ENCODE results near the gene RNF225. TPM values are rescaled to one million over a fixed set of nuclear protein-coding genes. Genes with fewer than 3 reads are reported as not detected.

The RNF225 gene
- total and polyA plus RNA-seq, 9 of the 15 experiments (the other 6 are each of a cell fraction or from before 2014, with no cell fraction given), result 0.33 TPM; not detected in 8

DNA sequence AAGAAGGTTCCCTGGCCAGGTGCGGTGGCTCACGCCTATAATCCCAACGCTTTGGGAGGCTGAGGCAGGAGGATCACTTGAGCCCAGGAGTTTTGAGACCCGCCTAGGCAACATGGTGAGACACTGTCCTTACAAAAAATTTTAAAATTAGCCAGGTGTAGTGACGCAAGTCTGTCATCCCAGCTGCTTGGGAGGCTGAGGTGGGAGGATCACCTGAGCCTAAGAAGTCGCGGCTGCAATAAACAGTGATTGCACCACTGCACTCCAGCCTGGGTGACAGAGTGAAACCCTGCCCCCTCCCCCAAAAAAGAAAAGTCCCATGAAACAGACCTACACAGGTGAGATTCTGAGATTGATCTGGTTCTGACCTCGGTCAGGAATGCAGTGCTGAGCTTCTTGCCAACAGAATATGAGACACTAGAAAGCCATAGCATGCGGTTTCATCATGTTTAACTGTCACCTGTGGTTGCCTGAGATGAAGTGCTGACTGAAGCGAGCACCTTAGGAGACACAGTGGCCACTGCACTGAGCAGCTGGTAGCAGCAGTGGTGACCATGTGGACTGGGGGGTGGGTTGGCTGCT, 40.1 kb upstream of the RNF225 start:
- ATAC-seq (no peak), DNase-seq (ENCODE audit: extremely low read depth in 1 of 4, low spot score in 3 of 4) (no peak), FAIRE-seq (no peak)
- Histone ChIP-seq H3K27ac (ENCODE audit: extremely low read depth, low read depth, low read length) (no peak overlapping the region), H3K36me3 (ENCODE audit: control insufficient read depth, insufficient read depth, low read length) (no peaks in the 10 kb centered on the region), H3K27me3 (ENCODE audit: control insufficient read depth in 2 of 2, insufficient read depth in 2 of 2, low read length in 2 of 2) (no peaks in the 10 kb centered on the region), H3K4me3 (no peak overlapping the region), H2AFZ (ENCODE audit: low read depth, low read length) (no peak overlapping the region), H3K9me1 (ENCODE audit: control insufficient read depth, insufficient read depth, low read length) (no peaks in the 10 kb centered on the region), H3K9me3 (replicated peaks; ENCODE audit: control insufficient read depth, insufficient read depth, low read depth, low read length) (no peaks in the 10 kb centered on the region), H4K20me1 (replicated peaks; ENCODE audit: control insufficient read depth, insufficient read depth, low read length) (no peaks in the 10 kb centered on the region), H3K79me2 (ENCODE audit: control insufficient read depth, insufficient read depth, low read length) (no peaks in the 10 kb centered on the region), H3K4me2 (ENCODE audit: insufficient read depth, low read length) (no peak overlapping the region), H3K9ac (ENCODE audit: insufficient read depth in 1 of 2, low read depth in 2 of 2, low read length in 2 of 2) (no peak overlapping the region), H3K4me1 (replicated peaks in 1 of 2; ENCODE audit: control insufficient read depth in 2 of 2, insufficient read depth in 2 of 2, low read length in 2 of 2) (peaks cover 0 to 24% of the 10 kb centered on the region in 2 experiments; a peak in 2 of 5 replicates)
- in situ Hi-C loops (cut with MboI), result no loop called here
- ChIA-PET POLR2A (no interaction called here), CTCF (ENCODE audit: low intra/inter-chr PET ratio) (no interaction called here)
- TF ChIP-seq TARDBP (IDR thresholded peaks at IDR 0.05) (no peak), MTA1 (IDR thresholded peaks at IDR 0.05; ENCODE audit: borderline replicate concordance) (no peak), LCOR (CRISPR knock-in tag; IDR thresholded peaks at IDR 0.05) (no peak), RHOXF2B (CRISPR knock-in tag; conservative IDR thresholded peaks at IDR 0.05) (no peak), HMG20B (CRISPR knock-in tag; IDR thresholded peaks at IDR 0.05) (no peak), NCOA6 (IDR thresholded peaks at IDR 0.05) (no peak), ZNF224 (CRISPR knock-in tag; IDR thresholded peaks at IDR 0.05) (no peak), KAT2B (IDR thresholded peaks at IDR 0.05; ENCODE audit: low read depth, low read length) (no peak), FOSL1 (tag; conservative IDR thresholded peaks at IDR 0.05) (no peak)
- TF ChIP-seq, protein P1, sequence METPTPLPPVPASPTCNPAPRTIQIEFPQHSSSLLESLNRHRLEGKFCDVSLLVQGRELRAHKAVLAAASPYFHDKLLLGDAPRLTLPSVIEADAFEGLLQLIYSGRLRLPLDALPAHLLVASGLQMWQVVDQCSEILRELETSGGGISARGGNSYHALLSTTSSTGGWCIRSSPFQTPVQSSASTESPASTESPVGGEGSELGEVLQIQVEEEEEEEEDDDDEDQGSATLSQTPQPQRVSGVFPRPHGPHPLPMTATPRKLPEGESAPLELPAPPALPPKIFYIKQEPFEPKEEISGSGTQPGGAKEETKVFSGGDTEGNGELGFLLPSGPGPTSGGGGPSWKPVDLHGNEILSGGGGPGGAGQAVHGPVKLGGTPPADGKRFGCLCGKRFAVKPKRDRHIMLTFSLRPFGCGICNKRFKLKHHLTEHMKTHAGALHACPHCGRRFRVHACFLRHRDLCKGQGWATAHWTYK (CRISPR knock-in tag; IDR thresholded peaks at IDR 0.05), result no peak
- TF ChIP-seq, protein P2, sequence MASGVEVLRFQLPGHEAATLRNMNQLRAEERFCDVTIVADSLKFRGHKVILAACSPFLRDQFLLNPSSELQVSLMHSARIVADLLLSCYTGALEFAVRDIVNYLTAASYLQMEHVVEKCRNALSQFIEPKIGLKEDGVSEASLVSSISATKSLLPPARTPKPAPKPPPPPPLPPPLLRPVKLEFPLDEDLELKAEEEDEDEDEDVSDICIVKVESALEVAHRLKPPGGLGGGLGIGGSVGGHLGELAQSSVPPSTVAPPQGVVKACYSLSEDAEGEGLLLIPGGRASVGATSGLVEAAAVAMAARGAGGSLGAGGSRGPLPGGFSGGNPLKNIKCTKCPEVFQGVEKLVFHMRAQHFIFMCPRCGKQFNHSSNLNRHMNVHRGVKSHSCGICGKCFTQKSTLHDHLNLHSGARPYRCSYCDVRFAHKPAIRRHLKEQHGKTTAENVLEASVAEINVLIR (CRISPR knock-in tag; IDR thresholded peaks at IDR 0.05), result no peak
- 53% methylated on average over 9 of the region's 10 CpGs for whole genome bisulfite sequencing (ENCODE audit: insufficient coverage, low coverage, missing lambda C conversion rate)
- no TSS peak for BruUV-seq (replicated peaks)
- intact Hi-C loops (cut with micrococcal nuclease), result no loop called here
